OCI-LY7 (cell line): ENCODE data around the gene NDUFA8. TPM values are rescaled to one million over a fixed set of nuclear protein-coding genes. Genes with fewer than 3 reads are reported as not detected.

ENCODE experiments used
- BruUV-seq: library from RNA; stranded (reverse); fragments of 400-500 nt; replicated peaks from 2 replicates; lab custom pipeline; 2021; lab: Mats Ljungman, UMichigan
- CTCF ChIA-PET: fragments of 300-600 bp; sonication (Branson Sonifier 250); formaldehyde crosslinking; loops from one replicate; lab custom pipeline; 2022; ENCODE audit warnings: antibody characterized with exemption; ENCODE audit not compliant: unreplicated experiment; lab: Charles Lee
- POLR2A ChIA-PET: fragments of 300-600 bp; sonication (Branson Sonifier 250); formaldehyde crosslinking; loops from one replicate; lab custom pipeline; 2022; ENCODE audit warnings: antibody characterized with exemption; lab: Charles Lee
- DNase-seq: peaks from one replicate; pipeline ENCODE4 v3.0.0-alpha.2; 2015; ENCODE audit warnings: low spot score
- H2AFZ ChIP-seq: fragments of 200-600 bp; sonication (generic), shearing (Covaris generic); 2 replicates; pipeline ENCODE4 v1.6.1; 2014; ENCODE audit warnings: mild to moderate bottlenecking, antibody characterized with exemption, low read length, moderate library complexity
- H3K27ac ChIP-seq: fragments of 200-600 bp; sonication (generic); 2 replicates; pipeline ENCODE4 v1.5.1; 2014; ENCODE audit warnings: mixed run types, low read depth, mild to moderate bottlenecking, moderate library complexity, low read length, inconsistent platforms; ENCODE audit not compliant: poor library complexity, severe bottlenecking
- H3K36me3 ChIP-seq: fragments of 200-600 bp; sonication (generic); 2 replicates; pipeline ENCODE4 v1.6.1; 2014; ENCODE audit warnings: mild to moderate bottlenecking, antibody characterized with exemption, low read length, moderate library complexity, mixed read lengths; ENCODE audit not compliant: insufficient read depth
- H3K4me1 ChIP-seq: fragments of 200-600 bp; sonication (generic); 2 replicates; pipeline ENCODE4 v1.5.1; 2014; ENCODE audit warnings: mild to moderate bottlenecking, low read length; ENCODE audit not compliant: insufficient read depth, poor library complexity, severe bottlenecking
- H3K4me2 ChIP-seq: fragments of 200-600 bp; sonication (generic); 2 replicates; pipeline ENCODE4 v1.6.1; 2014; ENCODE audit warnings: mild to moderate bottlenecking, low read length
- H3K4me3 ChIP-seq: fragments of 200-600 bp; sonication (generic); 2 replicates; pipeline ENCODE4 v1.5.1; 2014; ENCODE audit warnings: mild to moderate bottlenecking, low read depth, low read length; ENCODE audit not compliant: poor library complexity, severe bottlenecking
- H3K79me2 ChIP-seq: fragments of 200-600 bp; sonication (generic); 2 replicates; pipeline ENCODE4 v1.6.1; 2016; ENCODE audit warnings: low read depth, mild to moderate bottlenecking, low read length, moderate library complexity, mixed read lengths; ENCODE audit not compliant: insufficient read depth
- H3K9me2 ChIP-seq: fragments of 200-600 bp; sonication (generic); 2 replicates; pipeline ENCODE4 v1.6.1; 2016; ENCODE audit warnings: mild to moderate bottlenecking, low read length, mixed read lengths; ENCODE audit not compliant: insufficient read depth
- H3K9me3 ChIP-seq: fragments of 200-600 bp; sonication (generic); 2 replicates; pipeline ENCODE4 v1.6.1; 2014; ENCODE audit warnings: mild to moderate bottlenecking, mixed run types, low read length, mixed read lengths
- H4K20me1 ChIP-seq: fragments of 200-600 bp; sonication (generic); 2 replicates; pipeline ENCODE4 v1.6.1; 2014; ENCODE audit warnings: mild to moderate bottlenecking, antibody characterized with exemption, low read length, moderate library complexity, mixed read lengths; ENCODE audit not compliant: insufficient read depth
- EZH2phosphoT487 ChIP-seq: fragments of 200-600 bp; sonication (generic); IDR thresholded peaks from 2 replicates; pipeline ENCODE4 v1.6.1; 2018; ENCODE audit warnings: low read depth, borderline replicate concordance, mild to moderate bottlenecking, mixed run types, antibody characterized with exemption, low read length, moderate library complexity, mixed read lengths
- intact Hi-C: fragments of 100-400 bp; cut with micrococcal nuclease; formaldehyde crosslinking; loops from one replicate; pipeline ENCODE4 v1.10.0; 2022; ENCODE audit not compliant: unreplicated experiment
- total RNA-seq, 2 experiments: library from RNA; depleted of rRNA in 1 of 2; stranded (reverse); fragments of >200 nt in 1 of 2; shearing (Covaris generic) in 1 of 2; gene quantifications; 2 replicates each; pipeline ENCODE4 v1.2.3, GENCODE V29; 2014 to 2022
- TF ChIP-seq, protein P1 (sequence below): fragments of 200-600 bp; sonication (generic); conservative IDR thresholded peaks from 2 replicates; pipeline ENCODE4 v1.5.1; 2014; ENCODE audit warnings: mild to moderate bottlenecking, antibody characterized with exemption, low read length, moderate library complexity, mixed read lengths

Gene NDUFA8
- total RNA-seq, 2 experiments from 2014 or later = 24.2 to 51.0 TPM

- no peak for DNase-seq
- no peak overlapping the region for H2AFZ ChIP-seq
- POLR2A ChIA-PET = no interaction called here
- no peaks in the 10 kb centered on the region for H3K36me3 ChIP-seq
- no peaks in the 10 kb centered on the region for H4K20me1 ChIP-seq
- H3K4me3 ChIP-seq = no peak overlapping the region
- intact Hi-C loops = no loop called here
- CTCF ChIA-PET = interaction anchor here (0.5 kb wide), 1 partner anchor 8 kb away, joined by 9 read pairs; no protein-coding TSS in a partner anchor
- no peaks in the 10 kb centered on the region for H3K9me2 ChIP-seq
- no peaks in the 10 kb centered on the region for H3K79me2 ChIP-seq
- no TSS peak for BruUV-seq
- no peaks in the 10 kb centered on the region for H3K9me3 ChIP-seq
- H3K4me2 ChIP-seq = no peak overlapping the region
- no peaks in the 10 kb centered on the region for H3K4me1 ChIP-seq
- TF ChIP-seq, protein P1, sequence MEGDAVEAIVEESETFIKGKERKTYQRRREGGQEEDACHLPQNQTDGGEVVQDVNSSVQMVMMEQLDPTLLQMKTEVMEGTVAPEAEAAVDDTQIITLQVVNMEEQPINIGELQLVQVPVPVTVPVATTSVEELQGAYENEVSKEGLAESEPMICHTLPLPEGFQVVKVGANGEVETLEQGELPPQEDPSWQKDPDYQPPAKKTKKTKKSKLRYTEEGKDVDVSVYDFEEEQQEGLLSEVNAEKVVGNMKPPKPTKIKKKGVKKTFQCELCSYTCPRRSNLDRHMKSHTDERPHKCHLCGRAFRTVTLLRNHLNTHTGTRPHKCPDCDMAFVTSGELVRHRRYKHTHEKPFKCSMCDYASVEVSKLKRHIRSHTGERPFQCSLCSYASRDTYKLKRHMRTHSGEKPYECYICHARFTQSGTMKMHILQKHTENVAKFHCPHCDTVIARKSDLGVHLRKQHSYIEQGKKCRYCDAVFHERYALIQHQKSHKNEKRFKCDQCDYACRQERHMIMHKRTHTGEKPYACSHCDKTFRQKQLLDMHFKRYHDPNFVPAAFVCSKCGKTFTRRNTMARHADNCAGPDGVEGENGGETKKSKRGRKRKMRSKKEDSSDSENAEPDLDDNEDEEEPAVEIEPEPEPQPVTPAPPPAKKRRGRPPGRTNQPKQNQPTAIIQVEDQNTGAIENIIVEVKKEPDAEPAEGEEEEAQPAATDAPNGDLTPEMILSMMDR = no peak
- TF ChIP-seq EZH2phosphoT487 = no peak
- no peak overlapping the region for H3K27ac ChIP-seq
These were observed 28.7 kb downstream of the NDUFA8 start for GRCh38 chr9:122130837-122131236.

GRCh38 chr9:122129969-122130368 is 29.6 kb downstream of the NDUFA8 start:
- Histone ChIP-seq H3K9me2 (no peaks in the 10 kb centered on the region), H3K4me3 (no peak overlapping the region), H2AFZ (no peak overlapping the region), H3K4me1 (no peaks in the 10 kb centered on the region), H3K4me2 (no peak overlapping the region), H3K36me3 (no peaks in the 10 kb centered on the region), H3K9me3 (no peaks in the 10 kb centered on the region), H3K79me2 (no peaks in the 10 kb centered on the region), H3K27ac (no peak overlapping the region), H4K20me1 (no peaks in the 10 kb centered on the region)
- BruUV-seq = no TSS peak
- no peak for TF ChIP-seq EZH2phosphoT487
- TF ChIP-seq, protein P1 = no peak
- POLR2A ChIA-PET = no interaction called here
- CTCF ChIA-PET = no interaction called here
- intact Hi-C loops = no loop called here
- DNase-seq = no peak

DNA sequence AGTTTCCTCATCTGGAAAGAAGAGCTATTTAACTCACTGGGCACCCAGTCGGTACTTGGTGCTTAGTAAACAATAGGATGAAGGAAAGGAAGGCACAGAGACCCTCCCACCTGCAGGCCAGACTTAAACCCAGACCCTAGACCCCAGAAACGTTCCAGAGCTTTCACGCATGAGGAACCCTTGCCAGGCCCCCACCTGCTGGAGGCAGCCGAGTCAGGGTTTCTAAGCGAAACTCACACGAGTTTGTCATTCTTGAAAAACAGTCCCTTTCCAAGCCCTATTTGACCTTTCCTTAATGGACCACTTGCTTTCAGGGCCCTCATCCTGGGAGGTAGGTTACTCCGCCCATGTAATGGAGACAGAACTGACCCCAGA is 30.6 kb downstream of the NDUFA8 start:
- no peaks in the 10 kb centered on the region for H4K20me1 ChIP-seq
- intact Hi-C loops = no loop called here
- no peaks in the 10 kb centered on the region for H3K36me3 ChIP-seq
- no peaks in the 10 kb centered on the region for H3K9me2 ChIP-seq
- H3K4me3 ChIP-seq = no peak overlapping the region
- ChIA-PET POLR2A (no interaction called here), CTCF (no interaction called here)
- H3K27ac ChIP-seq = no peak overlapping the region
- H3K9me3 ChIP-seq = no peaks in the 10 kb centered on the region
- no peaks in the 10 kb centered on the region for H3K79me2 ChIP-seq
- H3K4me2 ChIP-seq = no peak overlapping the region
- H2AFZ ChIP-seq = no peak overlapping the region
- no TSS peak for BruUV-seq
- no peak for DNase-seq
- no peak for TF ChIP-seq EZH2phosphoT487
- TF ChIP-seq, protein P1 = no peak
- no peaks in the 10 kb centered on the region for H3K4me1 ChIP-seq
